B cell (primary cell): ENCODE data around the gene STBD1. TPM values are rescaled to one million over a fixed set of nuclear protein-coding genes. Genes with fewer than 3 reads are reported as not detected.

Experiments used
- ATAC-seq: fragments of 200-7000 bp; cut with Tn5 transposase; one replicate; pipeline ENCODE4 v1.10.0; 2021; ENCODE audit warnings: low read depth, mild to moderate bottlenecking, moderate number of reproducible peaks, moderate library complexity
- CTCF ChIA-PET: fragments of 350-600 bp; sonication (Branson Sonifier 250); formaldehyde crosslinking; loops from one replicate; lab custom pipeline; 2021; ENCODE audit warnings: antibody characterized with exemption, inconsistent platforms; lab: Charles Lee
- POLR2A ChIA-PET: fragments of 350-600 bp; sonication (Branson Sonifier 250); formaldehyde crosslinking; loops from one replicate; lab custom pipeline; 2021; ENCODE audit warnings: antibody characterized with exemption; lab: Charles Lee
- DNase-seq: peaks from one replicate; pipeline ENCODE4 v3.0.0; 2013
- H2AFZ ChIP-seq: 2 replicates; pipeline ENCODE4 v1.6.1; 2012; ENCODE audit warnings: mild to moderate bottlenecking, low read depth, low read length; ENCODE audit not compliant: insufficient read depth, poor library complexity, severe bottlenecking
- H3K27ac ChIP-seq, 2 donors: 1 replicate in 1 of 2; 2 replicates in 1 of 2; pipeline ENCODE4 v1.5.1; 2012 to 2013; ENCODE audit warnings: low read length in 2 of 2, mild to moderate bottlenecking in 2 of 2, moderate library complexity in 1 of 2
- H3K27me3 ChIP-seq, 4 experiments: fragments of 200-600 bp in 1 of 4; sonication (generic) in 1 of 4; replicated peaks in 1 of 4; 1 replicate in 2 of 4; 2 replicates in 2 of 4; pipeline versions ENCODE4 v1.6.1 to v1.7.0; 2013 to 2016; ENCODE audit warnings: low read length in 3 of 4, mild to moderate bottlenecking in 2 of 4, mixed read lengths in 1 of 4, moderate library complexity in 1 of 4; ENCODE audit not compliant: insufficient read depth in 4 of 4, control insufficient read depth in 3 of 4; ENCODE audit errors: control extremely low read depth in 1 of 4
- H3K36me3 ChIP-seq, 2 experiments: replicated peaks in 1 of 2; 1 replicate in 1 of 2; 2 replicates in 1 of 2; pipeline versions ENCODE4 v1.6.1 to v1.7.1; 2013; ENCODE audit warnings: low read length in 1 of 2; ENCODE audit not compliant: insufficient read depth in 2 of 2, control insufficient read depth in 1 of 2; ENCODE audit errors: control extremely low read depth in 1 of 2, extremely low read depth in 1 of 2
- H3K4me1 ChIP-seq, 2 donors: fragments of 200-600 bp in 1 of 2; sonication (generic) in 1 of 2; 1 replicate in 1 of 2; 2 replicates in 1 of 2; pipeline versions ENCODE4 v1.5.1 to v1.6.1; 2013 to 2017; ENCODE audit warnings: low read length in 2 of 2; ENCODE audit not compliant: control insufficient read depth in 2 of 2, insufficient read depth in 2 of 2
- H3K4me2 ChIP-seq: replicated peaks from 2 replicates; pipeline ENCODE3; 2012; ENCODE audit warnings: mild to moderate bottlenecking, low read depth, low read length; ENCODE audit not compliant: poor library complexity, severe bottlenecking
- H3K4me3 ChIP-seq, 5 experiments: fragments of 200-600 bp in 1 of 5; sonication (generic) in 1 of 5; 1 replicate in 3 of 5; 2 replicates in 2 of 5; pipeline versions ENCODE4 v1.5.1 to v1.7.0; 2011 to 2016; ENCODE audit warnings: low read length in 4 of 5, mild to moderate bottlenecking in 4 of 5, low read depth in 2 of 5, control low read depth in 1 of 5, moderate library complexity in 1 of 5; ENCODE audit not compliant: insufficient read depth in 1 of 5; ENCODE audit errors: control extremely low read depth in 1 of 5, extremely low read depth in 1 of 5
- H3K79me2 ChIP-seq: fragments of 200-600 bp; sonication (generic); one replicate; pipeline ENCODE4 v1.6.0; 2016; ENCODE audit warnings: low read length; ENCODE audit not compliant: control insufficient read depth, insufficient read depth
- H3K9ac ChIP-seq: fragments of 200-600 bp; sonication (generic); 2 replicates; pipeline ENCODE4 v1.6.1; 2017; ENCODE audit warnings: mild to moderate bottlenecking, low read length, moderate library complexity
- H3K9me3 ChIP-seq, 3 donors: one replicate each; pipeline versions ENCODE4 v1.6.1 to v1.7.1; 2013; ENCODE audit warnings: low read length in 2 of 3; ENCODE audit not compliant: control insufficient read depth in 2 of 3, insufficient read depth in 1 of 3; ENCODE audit errors: control extremely low read depth in 1 of 3
- H4K20me1 ChIP-seq: 2 replicates; pipeline ENCODE4 v1.6.0; 2012; ENCODE audit warnings: mild to moderate bottlenecking, low read length; ENCODE audit not compliant: insufficient read depth, control insufficient read depth, poor library complexity, severe bottlenecking
- H3K27ac Mint-ChIP-seq: one replicate; pipeline ENCODE4 v1.8.0; 2021; ENCODE audit warnings: mixed read lengths
- H3K27me3 Mint-ChIP-seq: one replicate; pipeline ENCODE4 v1.8.0; 2021; ENCODE audit warnings: mixed read lengths
- H3K4me1 Mint-ChIP-seq: one replicate; pipeline ENCODE4 v1.8.0; 2021; ENCODE audit warnings: mixed read lengths
- H3K4me3 Mint-ChIP-seq: one replicate; pipeline ENCODE4 v1.8.0; 2021; ENCODE audit warnings: mixed read lengths
- H3K9me3 Mint-ChIP-seq: one replicate; pipeline ENCODE4 v1.8.0; 2022; ENCODE audit warnings: mixed read lengths; ENCODE audit not compliant: insufficient read depth
- CTCF ChIP-seq: fragments of 200-600 bp; IDR thresholded peaks from one replicate; pipeline ENCODE4 v1.8.0; 2022; ENCODE audit warnings: antibody characterized with exemption, mild to moderate bottlenecking
- EZH2 ChIP-seq: IDR thresholded peaks from 2 replicates; pipeline ENCODE4 v1.6.1; 2012; ENCODE audit warnings: borderline replicate concordance, low read depth, mild to moderate bottlenecking, moderate library complexity, low read length; ENCODE audit not compliant: insufficient read depth, poor library complexity, severe bottlenecking
- WGBS: methylation state at CpG from one replicate; pipeline ENCODE4 v1.1.5; 2013; ENCODE audit warnings: missing lambda C conversion rate; ENCODE audit not compliant: insufficient coverage; 5-methylcytosine and 5-hydroxymethylcytosine counted together
- intact Hi-C: fragments of 100-400 bp; cut with micrococcal nuclease; formaldehyde crosslinking; loops from one replicate; pipeline ENCODE4 v1.10.0; 2022
- polyA plus RNA-seq: library from polyadenylated mRNA; depleted of rRNA; stranded (reverse); fragments of >200 nt; gene quantifications from 2 replicates; pipeline ENCODE4 v1.2.3, GENCODE V29; 2012
- total RNA-seq, 2 donors: library from RNA; stranded (reverse); fragments of 120-200 nt in 1 of 2; gene quantifications; 1 replicate in 1 of 2; 2 replicates in 1 of 2; pipeline versions ENCODE4 v1.2.3 to v1.2.4, GENCODE V29; 2013 to 2022

The STBD1 gene
- total and polyA plus RNA-seq, 2 donors (not counting 1 experiment from before 2014, with no cell fraction given), result not detected

- no peak for TF ChIP-seq EZH2
- TF ChIP-seq CTCF, result no peak
- H3K4me2 ChIP-seq, result no peak overlapping the region
- DNase-seq (no peak), ATAC-seq (no peak)
- Mint-ChIP-seq H3K4me3 (no peak overlapping the region), H3K4me1 (no peaks in the 10 kb centered on the region), H3K27ac (no peak overlapping the region), H3K27me3 (peaks cover 18% of the 10 kb centered on the region), H3K9me3 (peaks cover 13% of the 10 kb centered on the region)
- WGBS, result no CpG with 5 or more reads among the region's 3 CpGs
- POLR2A ChIA-PET, result no interaction called here
- CTCF ChIA-PET, result no interaction called here
- no peaks in the 10 kb centered on the region for H3K36me3 ChIP-seq
- intact Hi-C loops, result no loop called here
- H2AFZ ChIP-seq, result no peak overlapping the region
- no peaks in the 10 kb centered on the region for H3K79me2 ChIP-seq
- H3K4me3 ChIP-seq, result no peak overlapping the region
- no peaks in the 10 kb centered on the region for H4K20me1 ChIP-seq
- H3K4me1 ChIP-seq, result no peaks in the 10 kb centered on the region
- H3K9me3 ChIP-seq, result peaks cover 0 to 12% (median 2%) of the 10 kb centered on the region in 3 donors
- no peak overlapping the region for H3K27ac ChIP-seq
- H3K27me3 ChIP-seq, result peaks cover 0 to 5% (median 0%) of the 10 kb centered on the region in 4 experiments
- no peak overlapping the region for H3K9ac ChIP-seq
Measured at GRCh38 chr4:76322236-76322635, 15.7 kb downstream of the STBD1 start.

- DNase-seq, result no peak
- Mint-ChIP-seq H3K27ac (no peak overlapping the region), H3K4me1 (no peaks in the 10 kb centered on the region), H3K9me3 (peaks cover 13% of the 10 kb centered on the region), H3K27me3 (peaks cover 5% of the 10 kb centered on the region), H3K4me3 (no peak overlapping the region)
- Histone ChIP-seq H3K9me3 (peaks cover 0 to 12% (median 2%) of the 10 kb centered on the region in 3 donors), H3K4me3 (no peak overlapping the region), H3K27me3 (peaks cover 0 to 5% (median 0%) of the 10 kb centered on the region in 4 experiments), H3K9ac (no peak overlapping the region), H3K79me2 (no peaks in the 10 kb centered on the region), H4K20me1 (no peaks in the 10 kb centered on the region), H3K36me3 (no peaks in the 10 kb centered on the region), H3K27ac (no peak overlapping the region), H3K4me1 (no peaks in the 10 kb centered on the region), H3K4me2 (no peak overlapping the region), H2AFZ (no peak overlapping the region)
- ATAC-seq, result no peak
- CTCF ChIA-PET, result no interaction called here
- POLR2A ChIA-PET, result no interaction called here
- TF ChIP-seq CTCF, result no peak
- no peak for TF ChIP-seq EZH2
- intact Hi-C loops, result no loop called here
Measured at GRCh38 chr4:76325072-76325471, 18.5 kb downstream of the STBD1 start.
